Amniotic epithelial cell (primary cell): ENCODE results near the gene LRCH1.
"Not testable (repeated sequence)": the region's sequence is repeated elsewhere in the genome, so short reads cannot be mapped to it uniquely, and the experiment has no call there.

Experiments used
- DNase-seq: peaks from one replicate; pipeline ENCODE4 v3.0.0-alpha.2; 2010; ENCODE audit warnings: low read depth

LRCH1 gene

GRCh38 chr13:46552889-46553520, at the start of gene LRCH1:
LRCH1 (plus strand) TSS chr13:46553170; CDS start chr13:46553397, 227 bp downstream.
- DNase-seq: peak; percentile 80

- DNase-seq: no peak
These were observed 48.9 kb upstream of the LRCH1 start for GRCh38 chr13:46504036-46504435.

- DNase-seq: peak; percentile 5
These were observed 45.0 kb upstream of the LRCH1 start for GRCh38 chr13:46507981-46508380.

GRCh38 chr13:46509981-46510380, 43.0 kb upstream of the LRCH1 start:
- no peak for DNase-seq

- DNase-seq: no peak
These were observed 37.2 kb upstream of the LRCH1 start for GRCh38 chr13:46515803-46516202.

GRCh38 chr13:46516599-46517338, 36.2 kb upstream of the LRCH1 start:
- DNase-seq: no peak

GRCh38 chr13:46517748-46518147, 35.2 kb upstream of the LRCH1 start:
- not testable (repeated sequence) for DNase-seq

GRCh38 chr13:46519182-46519581, 33.8 kb upstream of the LRCH1 start:
- DNase-seq: no peak

- DNase-seq: no peak
These were observed 32.8 kb upstream of the LRCH1 start for GRCh38 chr13:46520166-46520565.

GRCh38 chr13:46521486-46521885, 31.5 kb upstream of the LRCH1 start:
- DNase-seq: no peak

GRCh38 chr13:46521921-46522747, 30.8 kb upstream of the LRCH1 start:
- DNase-seq: no peak

GRCh38 chr13:46522748-46523030, 30.3 kb upstream of the LRCH1 start:
- no peak for DNase-seq

- no peak for DNase-seq
These were observed 28.8 kb upstream of the LRCH1 start for GRCh38 chr13:46523972-46524752.

GRCh38 chr13:46526100-46526735, 26.8 kb upstream of the LRCH1 start:
- peak; percentile 32 for DNase-seq

GRCh38 chr13:46526740-46527139, 26.2 kb upstream of the LRCH1 start:
- DNase-seq: no peak

GRCh38 chr13:46527237-46527636, 25.7 kb upstream of the LRCH1 start:
- DNase-seq: no peak

- DNase-seq: no peak
These were observed 23.6 kb upstream of the LRCH1 start for GRCh38 chr13:46529216-46529919.

- DNase-seq: peak; percentile 44
These were observed 22.7 kb upstream of the LRCH1 start for GRCh38 chr13:46530084-46530935.

- no peak for DNase-seq
These were observed 21.0 kb upstream of the LRCH1 start for GRCh38 chr13:46531953-46532352.

GRCh38 chr13:46535002-46535401, 18.0 kb upstream of the LRCH1 start:
- no peak for DNase-seq
